Activated CD4-positive, CD25-positive, alpha-beta regulatory T cell treated with anti-CD3 and anti-CD28 coated beads, Interleukin-2, amount 50 U/mL, for 16 hours (primary cell): ENCODE measurements around the gene TNIP2.
"Not testable (repeated sequence)": the region's sequence is repeated elsewhere in the genome, so short reads cannot be mapped to it uniquely, and the experiment has no call there.

ENCODE experiments used
- DNase-seq: peaks from one replicate; pipeline ENCODE4 v3.0.0-alpha.2; 2020; ENCODE audit warnings: low read depth, low spot score

The TNIP2 gene

GRCh38 chr4:2768124-2768523, 12.0 kb upstream of the TNIP2 start:
- DNase-seq = no peak

DNA sequence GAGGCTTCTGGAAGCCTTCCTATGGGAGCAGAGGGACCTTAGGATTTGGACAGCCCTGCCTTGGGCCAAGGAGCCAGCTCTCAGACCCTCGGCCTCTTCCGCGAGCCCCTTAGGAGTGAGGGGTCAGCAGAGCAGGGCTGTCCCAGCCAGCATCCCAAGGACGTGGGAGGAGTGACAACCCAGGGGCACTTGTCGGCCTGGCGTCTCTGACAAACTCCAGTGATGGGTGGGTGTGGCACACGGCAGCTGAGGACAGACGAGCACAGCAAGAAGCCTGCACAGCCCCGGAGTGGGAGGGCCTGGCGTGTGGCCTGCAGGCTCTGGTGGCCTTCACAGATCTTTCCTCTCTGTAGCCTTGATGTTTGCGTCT, 11.6 kb upstream of the TNIP2 start:
- DNase-seq = no peak

DNA sequence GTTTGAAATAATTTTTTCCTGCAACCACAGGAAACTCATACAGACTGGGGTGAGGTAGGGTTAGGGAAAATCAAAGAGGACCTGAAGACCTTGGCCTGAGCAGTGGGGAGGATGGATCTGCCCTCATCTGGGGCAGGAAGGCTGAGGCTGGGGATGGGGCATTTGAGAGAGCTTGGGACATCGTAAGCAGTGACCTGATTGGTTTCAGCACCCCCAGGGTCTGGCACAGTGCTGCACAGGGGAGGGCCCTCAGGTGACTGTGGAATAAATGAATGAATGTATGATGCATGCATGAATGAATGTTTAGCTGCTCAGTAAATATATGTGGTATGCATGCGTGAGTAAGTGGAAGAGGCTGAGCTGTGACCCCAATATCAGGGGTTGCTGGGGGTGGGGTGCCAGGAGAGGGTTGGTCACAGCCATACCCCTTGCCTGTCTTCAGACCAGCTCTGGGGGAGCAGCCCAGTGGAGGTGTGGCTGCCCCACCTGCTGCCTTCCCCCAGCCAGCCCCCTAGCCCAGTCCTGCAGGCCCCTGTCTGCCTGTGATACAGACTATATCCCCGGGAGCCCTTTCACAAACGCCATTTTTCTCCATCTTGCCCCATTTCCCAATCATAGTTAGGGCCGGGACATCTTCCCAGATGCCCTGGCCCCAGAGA, 11.0 kb upstream of the TNIP2 start:
- DNase-seq = no peak

DNA sequence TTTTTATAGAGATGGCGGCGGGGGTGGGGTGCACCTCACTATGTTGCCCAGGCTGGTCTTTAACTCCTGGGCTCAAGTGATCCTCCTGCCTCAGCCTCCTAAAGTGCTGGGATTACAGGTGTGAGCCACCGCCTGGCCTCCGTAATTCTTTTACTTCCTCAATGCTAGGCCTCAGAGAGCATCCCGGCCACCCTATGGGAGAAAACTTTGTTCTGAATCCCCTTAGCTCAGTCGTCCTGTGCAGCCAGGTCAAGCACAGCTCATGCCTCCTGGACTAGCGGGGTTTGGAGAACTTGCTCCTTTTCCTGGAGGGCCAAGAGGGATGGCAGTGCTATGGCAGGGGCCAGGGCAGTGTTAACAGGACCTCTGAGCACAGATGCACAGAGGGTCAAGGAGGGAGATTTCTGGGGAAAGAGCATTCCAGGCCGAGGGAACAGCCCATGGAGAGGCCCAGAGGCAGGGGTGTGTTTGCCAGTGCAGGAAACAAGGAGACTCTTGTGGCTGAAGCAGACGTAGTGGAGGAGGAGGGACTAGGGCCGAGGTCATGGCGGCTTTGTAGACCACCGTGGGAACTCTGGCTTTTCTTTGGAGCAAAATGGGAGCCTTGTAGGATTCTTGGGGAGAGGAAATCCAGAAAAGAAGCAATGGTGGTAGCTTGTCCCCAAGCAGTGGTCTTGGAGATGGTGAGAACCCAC, 9.8 kb upstream of the TNIP2 start:
- no peak for DNase-seq

- DNase-seq = no peak
Observed at GRCh38 chr4:2763511-2763967, 7.4 kb upstream of the TNIP2 start.

DNA sequence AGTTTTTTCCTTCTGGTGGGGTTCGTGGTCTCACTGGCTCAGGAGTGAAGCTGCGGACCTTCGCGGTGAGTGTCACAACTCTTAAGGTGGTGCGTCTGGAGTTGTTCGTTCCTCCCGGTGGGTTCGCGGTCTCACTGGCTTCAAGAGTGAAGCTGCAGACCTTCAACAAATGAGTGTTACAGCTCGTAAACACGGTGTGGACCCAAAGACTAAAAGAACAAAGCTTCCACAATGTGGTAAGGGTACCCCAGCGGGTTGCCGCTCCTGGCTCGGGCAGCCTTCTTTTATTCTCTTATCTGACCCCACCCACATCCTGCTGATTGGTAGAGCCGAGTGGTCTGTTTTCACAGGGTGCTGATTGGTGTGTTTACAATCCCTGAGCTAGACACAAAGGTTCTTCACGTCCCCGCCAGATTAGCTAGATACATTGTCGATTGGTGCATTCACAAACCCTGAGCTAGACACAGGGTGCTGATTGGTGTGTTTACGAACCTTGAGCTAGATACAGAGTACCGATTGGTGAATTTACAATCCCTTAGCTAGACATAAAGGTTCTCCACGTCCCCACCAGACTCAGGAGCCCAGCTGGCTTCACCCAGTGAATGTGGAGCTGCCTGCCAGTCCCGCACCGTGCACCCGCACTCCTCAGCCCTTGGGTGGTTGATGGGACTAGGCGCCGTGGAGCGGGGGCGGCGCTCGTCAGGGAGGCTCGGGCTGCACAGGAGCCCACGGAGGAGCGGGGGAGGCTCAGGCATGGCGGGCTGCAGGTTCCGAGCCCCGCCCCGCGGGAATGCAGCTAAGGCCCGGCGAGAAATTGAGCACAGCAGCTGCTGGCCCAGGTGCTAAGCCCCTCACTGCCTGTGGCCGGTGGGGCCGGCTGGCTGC, 6.6 kb upstream of the TNIP2 start:
- DNase-seq = not testable (repeated sequence)

GRCh38 chr4:2762048-2762447, 5.9 kb upstream of the TNIP2 start:
- DNase-seq = no peak

- DNase-seq = no peak
Observed at GRCh38 chr4:2761035-2761923, 5.1 kb upstream of the TNIP2 start.

GRCh38 chr4:2757426-2757825, 1.3 kb upstream of the TNIP2 start:
- DNase-seq = no peak

DNA sequence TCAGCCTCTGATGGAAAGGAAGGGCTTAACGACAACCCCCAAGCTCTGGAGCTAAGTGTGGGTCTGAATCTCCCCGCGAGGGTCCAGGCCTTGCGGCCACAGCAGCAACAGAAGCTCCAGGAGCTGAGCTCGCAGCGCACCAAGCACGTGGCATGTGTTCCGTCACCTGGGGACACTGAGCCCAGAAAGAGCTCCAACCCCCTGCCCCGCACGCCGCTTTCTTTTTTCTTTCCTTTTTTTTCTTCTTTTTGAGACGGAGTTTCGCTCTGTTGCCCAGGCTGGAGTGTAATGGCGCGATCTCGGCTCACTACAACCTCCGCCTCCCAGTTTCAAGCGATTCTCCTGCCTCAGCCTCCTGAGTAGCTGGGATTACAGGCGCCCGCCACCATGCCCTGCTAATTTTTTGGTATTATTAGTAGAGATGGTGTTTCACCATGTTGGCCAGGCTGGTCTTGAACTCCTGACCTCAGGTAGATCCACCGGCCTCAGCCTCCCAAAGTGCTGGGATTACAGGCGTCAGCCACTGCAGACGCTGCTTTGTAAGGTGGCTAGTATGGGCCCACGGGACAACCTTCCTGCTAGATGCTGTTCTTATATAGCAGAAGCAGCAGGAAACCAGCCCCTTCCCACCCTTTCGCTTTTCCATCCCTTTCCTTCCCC, 685 bp upstream of the TNIP2 start:
- no peak for DNase-seq

DNA sequence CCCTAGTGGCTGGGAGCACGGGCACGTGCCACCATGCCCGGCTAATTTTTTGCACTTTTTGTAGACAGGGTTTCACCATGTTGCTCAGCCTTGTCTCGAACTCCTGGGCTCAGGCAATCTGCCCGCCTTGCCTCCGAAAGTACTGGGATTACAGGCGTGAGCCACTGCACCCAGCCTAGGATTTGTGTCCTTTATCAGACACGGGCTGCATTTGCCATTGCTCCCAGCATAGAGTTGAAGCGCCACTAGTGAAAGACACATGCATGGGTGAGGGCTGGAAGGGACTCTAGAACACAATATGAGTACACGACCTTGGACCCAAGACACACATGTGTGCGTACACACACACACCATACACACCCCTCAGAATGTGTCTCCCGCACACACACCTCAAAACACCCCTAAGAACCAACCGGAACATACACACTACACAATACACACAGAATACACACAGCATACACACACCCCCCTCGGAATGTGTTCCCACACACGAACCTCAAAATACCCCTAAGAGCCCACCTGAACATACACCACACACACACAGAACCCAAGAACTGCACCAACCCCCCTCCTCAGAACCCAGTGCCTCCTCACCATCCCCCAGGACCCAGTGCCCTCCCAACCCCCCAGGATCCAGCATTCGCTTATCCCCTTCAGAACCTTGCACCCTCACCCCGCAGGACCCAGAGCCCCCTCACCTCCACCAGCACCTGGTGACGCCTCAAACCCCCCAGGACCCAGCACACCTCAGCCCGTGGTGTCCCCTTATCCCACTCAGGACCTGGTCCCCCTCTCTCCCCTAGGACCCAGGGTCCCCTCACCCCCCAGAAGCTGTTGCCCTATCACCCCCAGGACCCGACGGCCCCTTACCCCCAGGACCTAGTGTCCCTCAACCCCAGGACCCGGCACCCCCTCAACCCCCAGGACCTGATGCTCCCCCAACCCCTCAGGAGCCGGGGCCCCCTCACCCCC, 1.0 kb downstream of the TNIP2 start:
- DNase-seq = no peak

GRCh38 chr4:2753436-2753835, 2.7 kb downstream of the TNIP2 start:
- no peak for DNase-seq

- no peak for DNase-seq
Observed at GRCh38 chr4:2750719-2751605, 5.2 kb downstream of the TNIP2 start.

DNA sequence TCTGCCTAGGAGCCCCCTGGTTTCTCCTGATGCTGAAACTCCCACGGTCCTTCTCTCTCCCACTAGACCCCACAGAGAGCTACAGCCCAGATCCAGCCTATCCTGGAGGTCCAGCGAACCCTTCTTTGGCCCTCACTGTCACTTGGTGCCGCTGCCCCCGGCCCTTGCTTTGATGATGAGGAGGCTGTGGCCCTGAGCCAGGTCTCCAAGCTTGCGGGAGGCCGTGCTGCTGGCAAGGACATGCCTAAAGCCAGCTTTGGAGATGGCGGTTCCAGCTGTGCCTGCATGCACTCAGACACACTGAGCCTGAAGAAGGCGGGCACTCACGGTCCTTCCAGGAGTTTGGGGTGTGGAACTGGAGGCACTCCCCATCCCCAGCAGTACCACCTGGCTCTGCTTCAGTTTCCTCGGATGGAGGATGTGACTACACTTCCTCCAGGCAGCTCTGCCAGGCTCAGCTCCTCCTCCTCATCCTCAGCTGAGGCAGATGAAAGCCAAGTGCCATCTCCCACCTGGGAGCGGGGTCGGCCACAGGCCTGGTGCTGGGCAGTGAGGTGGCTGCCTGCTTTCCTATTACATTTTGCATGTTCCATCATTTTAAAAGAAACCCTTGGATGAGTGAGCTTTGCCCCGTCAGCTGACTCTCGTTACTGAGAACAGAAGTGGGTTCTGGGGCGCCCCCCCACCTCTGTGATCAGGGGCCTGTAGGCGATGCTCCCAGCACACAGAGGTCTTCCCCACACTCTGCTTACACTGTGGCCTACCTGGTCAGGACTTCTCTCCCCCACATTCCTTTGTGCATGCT, 9.0 kb downstream of the TNIP2 start:
- no peak for DNase-seq

GRCh38 chr4:2745981-2746806, 9.9 kb downstream of the TNIP2 start:
- DNase-seq = peak; percentile 82

DNA sequence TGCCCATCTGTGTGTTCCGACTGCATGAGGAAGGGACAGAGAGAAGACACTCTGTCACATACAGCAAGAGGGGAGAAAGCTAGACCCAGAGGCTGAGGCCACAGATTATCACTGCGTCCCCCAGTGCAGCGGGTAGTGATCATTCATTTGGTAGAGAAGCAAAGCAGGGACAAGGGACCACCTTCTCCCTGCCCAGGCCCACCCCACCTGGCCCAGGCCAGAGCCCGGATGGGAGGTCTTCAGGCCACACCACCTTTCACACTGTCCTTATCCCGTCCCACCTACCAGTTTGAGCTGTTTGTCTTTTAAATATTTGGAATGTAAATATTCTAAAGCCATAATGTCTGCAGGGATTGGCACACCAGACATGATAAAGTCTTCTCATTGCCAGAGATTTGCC, 10.6 kb downstream of the TNIP2 start:
- no peak for DNase-seq
